H1 (cell line): ENCODE results near the gene NAV3. TPM values are rescaled to one million over a fixed set of nuclear protein-coding genes. Genes with fewer than 3 reads are reported as not detected.
A peak's percentile ranks its signal among the peaks of the same experiment; 100 is the strongest.

Experiments
- CTCF ChIA-PET: fragments of 300-600 bp; sonication (Branson Sonifier 250); formaldehyde crosslinking; loops from one replicate; lab custom pipeline; 2021; ENCODE audit not compliant: partially characterized antibody; lab: Charles Lee
- POLR2A ChIA-PET: fragments of 300-600 bp; sonication (Branson Sonifier 250); formaldehyde crosslinking; loops from one replicate; lab custom pipeline; 2021; ENCODE audit warnings: inconsistent platforms; ENCODE audit not compliant: partially characterized antibody; lab: Charles Lee
- DNase-seq, 2 experiments: peaks; one replicate each; pipeline versions ENCODE4 v3.0.0 to v3.0.0-alpha.2; 2010 to 2022; ENCODE audit warnings: low spot score in 2 of 2, low read depth in 1 of 2, mixed read lengths in 1 of 2
- FAIRE-seq: peaks from 2 replicates; lab custom pipeline; 2011; peaks lifted over from hg19 to GRCh38; lab: Jason Lieb, UNC
- H2AFZ ChIP-seq: 2 replicates; pipeline ENCODE4 v1.8.1; 2012; ENCODE audit warnings: low read length, inconsistent platforms
- H2AK5ac ChIP-seq: 2 replicates; pipeline ENCODE4 v1.6.1; 2013; ENCODE audit warnings: low read depth, low read length
- H2BK120ac ChIP-seq: replicated peaks from 2 replicates; pipeline ENCODE3; 2013; ENCODE audit warnings: low read depth, low read length, inconsistent platforms
- H2BK12ac ChIP-seq: 2 replicates; pipeline ENCODE4 v1.6.1; 2013; ENCODE audit warnings: low read depth, low read length
- H2BK15ac ChIP-seq: 2 replicates; pipeline ENCODE4 v1.6.1; 2013; ENCODE audit warnings: low read length
- H2BK20ac ChIP-seq: 2 replicates; pipeline ENCODE4 v1.6.1; 2013; ENCODE audit warnings: low read length
- H2BK5ac ChIP-seq: 2 replicates; pipeline ENCODE4 v1.6.1; 2013; ENCODE audit warnings: low read depth, low read length
- H3K14ac ChIP-seq: 2 replicates; pipeline ENCODE4 v1.6.1; 2013; ENCODE audit warnings: inconsistent platforms; ENCODE audit not compliant: insufficient read length
- H3K18ac ChIP-seq: 2 replicates; pipeline ENCODE4 v1.6.1; 2013; ENCODE audit warnings: low read length; ENCODE audit errors: extremely low read depth
- H3K23ac ChIP-seq: 2 replicates; pipeline ENCODE4 v1.6.1; 2013; ENCODE audit warnings: inconsistent platforms; ENCODE audit not compliant: insufficient read length
- H3K23me2 ChIP-seq: 2 replicates; pipeline ENCODE4 v1.6.1; 2013; ENCODE audit warnings: low read depth, low read length
- H3K27ac ChIP-seq: 2 replicates; pipeline ENCODE4 v1.6.1; 2011; ENCODE audit warnings: low read depth, low read length, inconsistent platforms
- H3K27me3 ChIP-seq, 4 experiments: replicated peaks in 1 of 4; 1 replicate in 1 of 4; 2 replicates in 3 of 4; pipeline versions ENCODE4 v1.6.1 to v1.8.1; 2011 to 2013; ENCODE audit warnings: low read length in 3 of 4, mild to moderate bottlenecking in 3 of 4, inconsistent platforms in 2 of 4, mixed read lengths in 2 of 4, moderate library complexity in 1 of 4; ENCODE audit not compliant: control insufficient read depth in 3 of 4, insufficient read depth in 3 of 4; ENCODE audit errors: extremely low read depth in 1 of 4
- H3K36me3 ChIP-seq, 4 experiments: 2 replicates each; pipeline versions ENCODE4 v1.6.1 to v1.8.1; 2011 to 2013; ENCODE audit warnings: mild to moderate bottlenecking in 4 of 4, low read length in 3 of 4, moderate library complexity in 2 of 4, control low read depth in 1 of 4, inconsistent platforms in 1 of 4; ENCODE audit not compliant: insufficient read depth in 4 of 4, control insufficient read depth in 2 of 4
- H3K4ac ChIP-seq: replicated peaks from 2 replicates; pipeline ENCODE3; 2013; ENCODE audit warnings: low read length, low read depth, mixed read lengths, inconsistent platforms; ENCODE audit not compliant: insufficient read length
- H3K4me1 ChIP-seq, 4 experiments: replicated peaks in 1 of 4; 1 replicate in 1 of 4; 2 replicates in 3 of 4; pipeline versions ENCODE4 v1.6.1 to v1.8.1; 2011 to 2013; ENCODE audit warnings: low read length in 3 of 4, inconsistent platforms in 2 of 4, mixed read lengths in 1 of 4; ENCODE audit not compliant: insufficient read depth in 4 of 4, control insufficient read depth in 3 of 4
- H3K4me2 ChIP-seq, 2 experiments: 2 replicates each; pipeline versions ENCODE4 v1.6.1 to v1.8.1; 2011 to 2013; ENCODE audit warnings: low read depth in 2 of 2, low read length in 2 of 2, control low read depth in 1 of 2, inconsistent platforms in 1 of 2, mild to moderate bottlenecking in 1 of 2; ENCODE audit not compliant: insufficient read depth in 1 of 2
- H3K4me3 ChIP-seq, 4 experiments: fragments of 200-600, 300-600 bp in 1 of 4; sonication (generic), shearing (Covaris generic), sonication (Bioruptor Twin) in 1 of 4; 2 replicates each; pipeline versions ENCODE4 v1.5.1 to v1.8.1; 2011 to 2016; ENCODE audit warnings: low read length in 4 of 4, low read depth in 3 of 4, control low read depth in 2 of 4, inconsistent platforms in 2 of 4, mild to moderate bottlenecking in 2 of 4, mixed read lengths in 1 of 4, moderate library complexity in 1 of 4; ENCODE audit not compliant: insufficient read depth in 2 of 4; ENCODE audit errors: extremely low read depth in 1 of 4
- H3K56ac ChIP-seq: replicated peaks from 2 replicates; pipeline ENCODE3; 2013; ENCODE audit warnings: low read depth, mild to moderate bottlenecking, mixed read lengths, low read length, inconsistent platforms; ENCODE audit not compliant: insufficient read length
- H3K79me1 ChIP-seq: 2 replicates; pipeline ENCODE4 v1.6.1; 2013; ENCODE audit warnings: low read depth, low read length, control low read depth
- H3K79me2 ChIP-seq, 2 experiments: 2 replicates each; pipeline versions ENCODE4 v1.6.1 to v1.8.1; 2012 to 2013; ENCODE audit warnings: low read length in 2 of 2, mild to moderate bottlenecking in 2 of 2, inconsistent platforms in 1 of 2; ENCODE audit not compliant: insufficient read depth in 2 of 2, control insufficient read depth in 1 of 2
- H3K9ac ChIP-seq, 4 experiments: replicated peaks in 1 of 4; 1 replicate in 1 of 4; 2 replicates in 3 of 4; pipeline versions ENCODE4 v1.6.1 to v1.8.1; 2011 to 2013; ENCODE audit warnings: low read depth in 3 of 4, low read length in 3 of 4, control low read depth in 2 of 4, mild to moderate bottlenecking in 2 of 4, moderate library complexity in 2 of 4, inconsistent platforms in 1 of 4; ENCODE audit errors: extremely low read depth in 1 of 4
- H3K9me3 ChIP-seq, 2 experiments: 2 replicates each; pipeline versions ENCODE4 v1.6.1 to v1.8.1; 2012 to 2013; ENCODE audit warnings: mild to moderate bottlenecking in 2 of 2, moderate library complexity in 2 of 2, control low read depth in 1 of 2, inconsistent platforms in 1 of 2, low read depth in 1 of 2, low read length in 1 of 2, mixed read lengths in 1 of 2; ENCODE audit not compliant: insufficient read depth in 2 of 2
- H4K20me1 ChIP-seq, 2 experiments: replicated peaks in 1 of 2; 2 replicates each; pipeline versions ENCODE3 to v1.8.1; 2011 to 2013; ENCODE audit warnings: inconsistent platforms in 2 of 2, low read length in 2 of 2, mild to moderate bottlenecking in 1 of 2; ENCODE audit not compliant: insufficient read depth in 2 of 2, control insufficient read depth in 1 of 2
- H4K5ac ChIP-seq: 2 replicates; pipeline ENCODE4 v1.6.1; 2013; ENCODE audit warnings: low read length, low read depth, mixed read lengths, inconsistent platforms; ENCODE audit not compliant: insufficient read length
- H4K8ac ChIP-seq: 2 replicates; pipeline ENCODE4 v1.8.0; 2013; ENCODE audit warnings: mild to moderate bottlenecking, moderate library complexity, low read length, inconsistent platforms; ENCODE audit not compliant: insufficient read depth; ENCODE audit errors: extremely low read depth
- H4K91ac ChIP-seq: replicated peaks from 2 replicates; pipeline ENCODE3; 2013; ENCODE audit warnings: low read length, mixed read lengths, inconsistent platforms; ENCODE audit not compliant: insufficient read length
- CEBPB ChIP-seq: IDR thresholded peaks from 2 replicates; pipeline ENCODE4 v1.6.1; 2012; ENCODE audit warnings: low read depth, low read length
- CHD2 ChIP-seq: IDR thresholded peaks from 2 replicates; pipeline ENCODE4 v1.6.1; 2012; ENCODE audit warnings: low read length, improper control_type of control experiment
- POLR2A ChIP-seq, 2 experiments: IDR thresholded peaks; 1 replicate in 1 of 2; 2 replicates in 1 of 2; pipeline ENCODE4 v1.6.1; 2011; ENCODE audit warnings: low read depth in 2 of 2, low read length in 2 of 2, mild to moderate bottlenecking in 2 of 2; ENCODE audit errors: control extremely low read depth in 1 of 2
- SAP30 ChIP-seq: fragments of 300-600 bp; sonication (generic); IDR thresholded peaks from 2 replicates; pipeline ENCODE4 v1.7.1; 2012; ENCODE audit warnings: low read length, moderate library complexity, mild to moderate bottlenecking, inconsistent platforms; ENCODE audit not compliant: insufficient read depth, insufficient replicate concordance
- SP1 ChIP-seq: IDR thresholded peaks from 2 replicates; pipeline ENCODE4 v1.6.1; 2011; ENCODE audit warnings: low read depth, low read length
- WGBS, 2 experiments: shearing (Covaris generic) in 1 of 2; methylation state at CpG; one replicate each; pipeline versions ENCODE4 v1.1.6 to v1.1.7; 2013 to 2015; ENCODE audit warnings: low lambda C conversion rate in 2 of 2, mixed read lengths in 2 of 2, inconsistent platforms in 1 of 2, low coverage in 1 of 2, missing lambda C conversion rate in 1 of 2; ENCODE audit not compliant: insufficient replicate concordance in 2 of 2, insufficient coverage in 1 of 2, insufficient read length in 1 of 2; ENCODE audit errors: extremely low coverage in 1 of 2, missing lambda C conversion rate in 1 of 2; 5-methylcytosine and 5-hydroxymethylcytosine counted together
- polyA plus RNA-seq, 7 experiments: library from polyadenylated mRNA; depleted of rRNA in 3 of 7; stranded (reverse) in 5 of 7; unstranded in 2 of 7; fragments of >200 nt in 5 of 7; fragments of 200-250 nt in 2 of 7; gene quantifications; 1 replicate in 5 of 7; 2 replicates in 1 of 7; 4 replicates in 1 of 7; pipeline versions ENCODE4 v1.2.1 to v1.2.3, GENCODE V29; 2011 to 2013; ENCODE audit warnings: missing spikeins in 2 of 7, mixed read lengths in 2 of 7
- total RNA-seq: library from RNA; stranded (reverse); fragmentation: NEBNext Ultra II Directional; extraction: Animal tissue kit (Norgen Biotek cat#: 25700); gene quantifications from 2 replicates; pipeline ENCODE4 v1.2.1, GENCODE V29; 2021

Gene NAV3
- total and polyA plus RNA-seq, 2 of the 8 experiments (the other 6 are each of a cell fraction or from before 2014, with no cell fraction given): 0.47 to 5.0 TPM

- H3K27me3 ChIP-seq: no peaks in the 10 kb centered on the region
- no peak overlapping the region for H3K4ac ChIP-seq
- H4K8ac ChIP-seq: no peak overlapping the region
- H2AFZ ChIP-seq: no peak overlapping the region
- H2BK20ac ChIP-seq: no peak overlapping the region
- H3K56ac ChIP-seq: no peak overlapping the region
- H3K79me2 ChIP-seq: no peaks in the 10 kb centered on the region
- no peak overlapping the region for H3K23ac ChIP-seq
- no peaks in the 10 kb centered on the region for H3K79me1 ChIP-seq
- no peak overlapping the region for H3K4me2 ChIP-seq
- H3K23me2 ChIP-seq: no peaks in the 10 kb centered on the region; the same call in 1 of the 2 replicates
- H3K9ac ChIP-seq: no peak overlapping the region
- WGBS, 2 experiments: 87% methylated on average over 3 of the region's 3 CpGs; no CpG with 5 or more reads in 1 of the 2 experiments
- H4K5ac ChIP-seq: no peak overlapping the region
- no peak overlapping the region for H2BK15ac ChIP-seq
- H3K18ac ChIP-seq: no peak overlapping the region
- H3K9me3 ChIP-seq: no peaks in the 10 kb centered on the region
- FAIRE-seq (no peak), DNase-seq (no peak)
- H3K4me1 ChIP-seq: no peaks in the 10 kb centered on the region
- no peak overlapping the region for H3K4me3 ChIP-seq
- H2BK5ac ChIP-seq: no peak overlapping the region
- CTCF ChIA-PET: interaction anchor here (1.2 to 1.6 kb wide), 3 partner anchors 16 to 116 kb away, joined by 3 to 11 read pairs (median 6); no protein-coding TSS in a partner anchor
- TF ChIP-seq CEBPB (peak; percentile 45; the same call in 1 of the 2 replicates), SAP30 (no peak), POLR2A (IDR thresholded peaks at IDR 0.05; ENCODE audit: control extremely low read depth in 1 of 2, low read depth in 2 of 2, low read length in 2 of 2) (no peak), CHD2 (no peak), SP1 (no peak)
- H3K36me3 ChIP-seq: no peaks in the 10 kb centered on the region
- no peak overlapping the region for H3K14ac ChIP-seq
- POLR2A ChIA-PET: no interaction called here
- no peak overlapping the region for H2BK120ac ChIP-seq
- no peak overlapping the region for H4K91ac ChIP-seq
- no peaks in the 10 kb centered on the region for H4K20me1 ChIP-seq
- H2BK12ac ChIP-seq: no peak overlapping the region
- H2AK5ac ChIP-seq: no peak overlapping the region
- no peak overlapping the region for H3K27ac ChIP-seq
Observed at GRCh38 chr12:78004249-78005093, 173.8 kb downstream of the NAV3 start.
